ELF-1 (cell line): ENCODE data around the gene SYPL1.

Source experiments
- DNase-seq: peaks from one replicate; pipeline ENCODE4 v3.0.0-alpha.2; 2016; ENCODE audit warnings: low read depth, low spot score

The SYPL1 gene

DNA sequence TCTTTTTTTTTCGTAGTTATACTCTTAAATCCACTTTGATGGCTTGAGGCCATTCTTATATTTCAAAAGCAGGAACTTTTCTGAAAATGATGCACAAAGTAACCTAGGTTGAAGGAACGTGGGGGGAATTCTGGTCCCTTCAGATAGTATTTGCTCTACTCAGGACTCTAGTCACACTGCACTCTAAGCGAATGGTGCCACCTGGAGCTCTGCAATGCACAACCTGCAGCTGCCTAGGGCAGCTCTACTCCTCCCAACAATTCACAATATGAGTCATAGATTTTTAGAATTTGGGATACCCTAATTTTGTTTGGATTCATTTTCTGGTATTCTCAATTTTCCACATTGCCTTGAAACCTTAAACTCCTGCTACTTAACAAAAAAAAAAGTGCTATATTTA, 17.3 kb downstream of the SYPL1 start:
- DNase-seq, result no peak

DNA sequence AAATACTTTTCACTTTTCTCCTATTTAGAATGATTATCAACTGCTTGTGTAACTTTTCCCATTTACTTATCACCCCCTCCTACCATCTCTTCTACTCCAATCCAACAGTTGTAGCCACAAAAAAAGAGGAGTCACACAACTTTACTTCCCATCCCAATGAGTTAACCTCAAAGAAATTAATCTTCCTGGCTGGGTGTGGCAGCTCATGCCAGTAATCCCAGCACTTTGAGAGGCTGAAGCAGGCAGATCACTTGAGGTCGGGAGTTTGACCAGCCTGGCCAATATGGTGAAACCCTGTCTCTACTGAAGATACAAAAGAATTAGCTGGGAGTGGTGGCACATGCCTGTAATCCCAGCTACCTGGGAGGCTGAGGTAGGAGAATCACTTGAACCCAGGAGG, 19.9 kb downstream of the SYPL1 start:
- DNase-seq, result no peak

DNA sequence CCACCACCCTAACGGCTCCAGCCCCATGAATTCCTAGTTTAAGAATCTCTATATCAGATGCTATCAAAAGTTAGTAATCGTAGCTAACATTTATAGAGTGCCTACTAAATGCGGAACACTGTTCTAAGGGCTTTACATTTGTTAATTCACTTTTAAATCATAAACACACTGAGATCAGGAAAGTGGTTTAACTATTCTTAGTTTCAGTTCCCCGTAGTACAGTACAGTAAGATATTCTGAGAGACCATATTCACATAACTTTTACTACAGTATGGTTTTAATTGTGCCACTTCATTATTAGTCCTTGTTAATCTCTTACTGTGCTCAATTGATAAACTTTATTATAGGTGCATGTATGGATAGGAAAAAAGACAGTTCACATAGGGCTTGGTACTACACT, 22.5 kb downstream of the SYPL1 start:
- DNase-seq, result no peak

DNA sequence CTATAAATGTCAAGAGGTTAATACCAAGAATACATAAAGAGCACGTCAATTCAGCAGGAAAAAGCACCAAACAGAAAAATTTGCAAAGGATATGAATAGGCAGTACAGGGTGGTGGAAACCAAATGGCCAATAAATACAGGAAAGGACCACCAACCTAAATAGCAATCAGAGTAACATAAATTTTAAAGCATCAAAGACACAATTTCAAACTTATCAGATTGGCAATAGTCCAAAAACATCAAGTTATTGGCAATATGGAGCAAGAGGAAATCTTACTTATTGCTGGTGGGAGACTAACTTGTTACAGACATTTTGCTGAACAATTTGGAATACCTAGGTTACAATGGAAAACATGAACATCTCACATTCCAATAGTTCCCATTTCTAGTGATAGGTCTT, 24.1 kb downstream of the SYPL1 start:
- DNase-seq, result no peak

- DNase-seq, result no peak
Measured at GRCh38 chr7:106086062-106086461, 26.1 kb downstream of the SYPL1 start.

GRCh38 chr7:106085015-106085414, 27.1 kb downstream of the SYPL1 start:
- DNase-seq, result no peak

- no peak for DNase-seq
Measured at GRCh38 chr7:106083717-106084116, 28.4 kb downstream of the SYPL1 start.

- no peak for DNase-seq
Measured at GRCh38 chr7:106082087-106082854, 29.8 kb downstream of the SYPL1 start.

- no peak for DNase-seq
Measured at GRCh38 chr7:106080300-106080987, 31.7 kb downstream of the SYPL1 start.

DNA sequence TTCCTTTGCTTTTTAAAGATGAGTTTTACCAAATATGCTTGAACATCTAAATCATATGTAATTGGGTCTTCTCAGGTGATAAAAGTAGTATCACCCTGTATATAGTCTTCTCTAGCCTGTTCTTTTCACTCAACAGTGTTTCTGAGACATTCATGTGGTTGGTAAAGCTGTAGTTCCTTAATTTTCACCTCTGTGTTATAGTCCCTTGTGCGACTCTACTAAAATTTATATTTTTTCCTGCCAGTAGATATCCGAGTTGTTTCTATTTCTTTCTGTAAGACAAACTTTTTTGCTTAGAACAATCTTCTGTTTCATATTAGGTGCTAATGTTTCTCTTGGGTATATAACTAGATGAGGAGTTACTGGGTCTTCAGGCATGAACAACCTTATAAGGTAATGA, 35.6 kb downstream of the SYPL1 start:
- no peak for DNase-seq

GRCh38 chr7:106075937-106076336, 36.2 kb downstream of the SYPL1 start:
- DNase-seq, result no peak

DNA sequence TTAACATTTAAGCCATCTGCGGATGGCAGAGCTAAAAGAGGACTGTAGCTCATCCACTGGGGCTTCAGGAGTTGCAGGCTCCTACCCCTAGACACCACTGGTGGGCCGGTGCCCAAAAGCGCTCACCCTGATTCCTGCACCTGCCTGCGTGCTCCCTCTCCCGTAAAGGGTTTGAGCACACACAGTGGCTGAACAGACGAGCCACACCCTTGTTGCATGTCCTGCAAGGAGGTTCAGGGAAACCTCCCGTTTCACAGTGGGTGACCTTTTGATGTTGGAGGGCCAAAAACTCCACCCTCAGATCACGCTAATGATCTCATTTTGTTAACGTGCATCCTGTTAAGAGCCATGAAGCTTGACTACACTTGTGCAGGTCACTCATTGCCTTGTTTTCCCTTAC, 37.9 kb downstream of the SYPL1 start:
- DNase-seq, result no peak

GRCh38 chr7:106073701-106074100, 38.4 kb downstream of the SYPL1 start:
- no peak for DNase-seq

GRCh38 chr7:106072715-106073091, 39.4 kb downstream of the SYPL1 start:
- no peak for DNase-seq

GRCh38 chr7:106071999-106072714, 40.0 kb downstream of the SYPL1 start:
- DNase-seq, result no peak

DNA sequence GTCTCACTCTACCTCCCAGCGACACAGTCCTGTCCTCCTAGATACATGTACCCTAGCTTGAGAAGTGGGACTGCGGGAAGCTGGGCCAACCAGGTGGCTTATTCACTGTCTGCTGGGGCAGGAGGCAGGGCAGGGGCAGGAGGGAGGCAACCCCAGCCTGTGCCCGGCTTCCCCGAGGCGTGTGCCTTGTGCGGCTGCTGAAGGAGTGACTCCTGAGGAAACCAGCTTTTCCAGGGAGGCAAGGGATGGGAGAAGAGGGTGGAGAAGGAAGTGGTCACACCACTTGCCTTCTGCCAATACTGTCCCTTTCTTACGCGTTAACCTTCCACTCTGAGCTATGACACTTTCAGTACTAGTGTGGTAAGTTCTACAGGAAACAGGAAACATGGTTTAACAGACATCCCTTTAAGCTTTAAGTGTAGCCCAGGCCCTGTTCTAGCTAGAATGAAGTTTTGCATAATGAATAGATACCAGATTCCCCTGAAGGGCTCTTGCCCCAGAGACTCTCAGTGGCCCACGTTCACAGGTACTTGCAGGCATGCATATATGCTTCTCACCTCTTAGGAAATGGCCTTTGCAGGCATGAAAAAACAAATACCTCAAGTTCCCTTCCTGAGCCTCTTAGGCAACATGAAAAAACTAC, 40.6 kb downstream of the SYPL1 start:
- no peak for DNase-seq

DNA sequence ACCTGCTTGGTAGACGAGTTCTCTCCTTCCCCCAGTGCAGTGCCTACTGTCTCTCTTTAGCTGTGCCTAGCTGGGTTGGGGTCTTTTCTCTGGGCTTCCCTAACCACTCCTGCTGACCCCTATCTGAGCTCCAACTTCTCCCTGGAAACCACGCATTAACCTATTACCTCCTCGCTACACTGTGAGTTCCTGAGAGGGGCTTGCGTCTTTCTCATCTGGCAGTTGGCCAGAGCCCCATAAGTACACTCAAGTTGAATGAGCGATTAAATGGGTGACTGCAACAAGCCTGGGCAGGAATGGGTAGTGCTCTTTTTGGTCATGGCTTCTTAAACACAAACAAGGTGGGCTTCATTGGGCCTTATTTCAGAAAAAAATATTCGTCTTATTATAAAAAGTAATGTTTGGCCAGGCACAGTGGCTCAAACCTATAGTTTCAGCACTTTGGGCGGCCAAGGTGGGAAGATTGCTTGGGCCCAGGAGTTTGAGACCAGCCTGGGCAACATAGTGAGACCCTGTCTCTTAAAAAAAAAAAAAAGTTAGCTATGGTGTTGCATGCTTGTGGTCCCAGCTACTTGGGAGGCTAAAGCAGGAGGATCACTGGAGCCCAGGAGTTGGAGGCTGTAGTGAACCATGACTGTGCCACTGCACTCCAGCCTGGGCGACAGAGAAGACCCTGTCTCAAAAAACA, 41.4 kb downstream of the SYPL1 start:
- no peak for DNase-seq

DNA sequence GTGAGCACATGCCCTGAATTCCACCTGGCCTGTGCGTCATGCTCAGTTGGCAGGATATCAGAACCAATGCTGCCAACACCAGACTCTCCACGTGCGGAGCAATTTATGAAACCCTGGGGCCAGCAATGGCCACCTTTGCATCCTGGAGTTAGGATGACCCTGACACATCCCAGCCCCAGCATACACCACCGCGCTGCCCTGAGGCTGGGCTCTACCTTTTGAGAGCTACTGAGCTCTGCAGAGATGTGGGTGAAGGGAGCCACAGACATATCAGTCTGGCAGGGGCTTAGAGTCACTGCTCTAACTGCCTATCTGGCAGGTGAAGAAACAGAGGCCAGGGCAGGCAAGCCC, 41.9 kb downstream of the SYPL1 start:
- no peak for DNase-seq

DNA sequence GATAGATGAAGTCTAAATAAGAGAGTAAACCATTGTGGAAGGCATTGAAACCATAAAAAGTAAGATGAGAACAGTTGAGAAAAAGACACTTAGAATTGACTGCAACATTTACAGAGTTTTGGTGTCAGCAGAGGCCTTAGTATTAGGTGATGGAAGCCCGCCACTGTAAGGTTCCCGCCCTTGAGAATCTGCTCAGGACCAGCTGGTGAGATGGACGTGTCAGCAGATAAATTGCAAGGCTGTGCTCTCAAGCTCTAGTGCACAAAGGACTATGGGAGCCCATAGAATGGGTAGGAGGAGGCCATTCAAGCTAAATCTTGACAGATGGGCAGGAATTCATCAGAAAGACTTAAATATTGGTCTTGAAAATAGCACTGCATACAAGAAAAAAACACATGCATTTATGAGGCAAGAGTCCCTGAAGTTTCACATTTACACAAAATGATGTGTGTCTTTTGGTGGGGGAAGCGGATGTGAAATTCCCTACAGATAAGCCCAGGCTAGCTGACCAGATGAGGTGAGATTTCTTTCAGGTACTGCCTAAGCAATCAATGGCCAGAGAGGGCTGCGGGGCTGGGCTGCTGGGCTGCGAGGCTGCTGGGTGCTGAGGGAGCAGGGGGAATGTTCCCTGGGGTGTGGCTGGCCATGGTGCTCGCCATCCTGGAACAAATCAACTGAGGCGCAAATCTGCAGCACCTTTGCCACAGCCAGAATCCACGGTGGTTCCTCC, 42.5 kb downstream of the SYPL1 start:
- no peak for DNase-seq

GRCh38 chr7:106068986-106069385, 43.1 kb downstream of the SYPL1 start:
- DNase-seq, result no peak

DNA sequence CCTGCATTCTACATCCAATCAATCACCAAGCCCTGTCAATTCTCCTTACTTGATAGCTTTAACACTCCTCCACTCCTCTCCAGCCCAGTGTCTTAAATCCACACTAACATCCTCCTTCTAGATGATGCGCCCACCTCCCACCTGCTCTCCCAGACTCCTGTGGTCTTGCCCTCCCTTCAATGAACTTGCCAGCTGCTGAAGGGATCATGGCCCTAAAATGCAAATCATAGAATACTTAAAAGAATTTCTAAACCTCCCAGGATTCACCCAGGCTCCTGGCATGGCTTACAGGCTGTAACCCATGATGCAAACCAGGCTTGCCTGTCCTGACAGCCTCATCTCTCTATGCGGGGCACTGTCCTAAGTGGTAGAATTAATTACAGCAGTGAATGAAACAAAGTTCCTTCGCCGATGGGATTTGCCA, 43.6 kb downstream of the SYPL1 start:
- DNase-seq, result no peak
